Stimulated activated CD8-positive, alpha-beta memory T cell treated with anti-CD3 and anti-CD28 coated beads, Interleukin-15, amount 100 ng/mL, for 48 hours (primary cell): Measurements from ENCODE around the gene ARL4A.
"Not testable (repeated sequence)": the region's sequence is repeated elsewhere in the genome, so short reads cannot be mapped to it uniquely, and the experiment has no call there.

ENCODE experiments used
- DNase-seq, 2 donors: peaks; one replicate each; pipeline ENCODE4 v3.0.0-alpha.2; 2020; ENCODE audit warnings: low read depth in 2 of 2

Gene ARL4A

GRCh38 chr7:12670000-12670729 lies 17.3 kb upstream of the ARL4A start:
- no peak for DNase-seq

GRCh38 chr7:12670743-12671520 lies 16.5 kb upstream of the ARL4A start:
- no peak for DNase-seq

- not testable (repeated sequence) for DNase-seq
These were observed 14.0 kb upstream of the ARL4A start for GRCh38 chr7:12673436-12673835.

- no peak for DNase-seq
These were observed 13.4 kb upstream of the ARL4A start for GRCh38 chr7:12674053-12674452.

- no peak for DNase-seq
These were observed 12.6 kb upstream of the ARL4A start for GRCh38 chr7:12674861-12675260.

- no peak for DNase-seq
These were observed 3.5 kb upstream of the ARL4A start for GRCh38 chr7:12683678-12684585.

GRCh38 chr7:12684733-12685132 lies 2.7 kb upstream of the ARL4A start:
- DNase-seq: no peak

- no peak for DNase-seq
These were observed 1.9 kb upstream of the ARL4A start for GRCh38 chr7:12685550-12685949.

- DNase-seq: peak; percentile 94 to 95
These were observed 1.1 kb upstream of the ARL4A start for GRCh38 chr7:12686234-12686890.

- no peak for DNase-seq
These were observed 312 bp downstream of the ARL4A start for GRCh38 chr7:12687718-12688171.

GRCh38 chr7:12688485-12689170 lies 1.2 kb downstream of the ARL4A start:
- DNase-seq: not testable (repeated sequence)

- no peak for DNase-seq
These were observed 2.0 kb downstream of the ARL4A start for GRCh38 chr7:12689451-12689850.

GRCh38 chr7:12690041-12690878 lies 2.8 kb downstream of the ARL4A start:
- DNase-seq: no peak

GRCh38 chr7:12691388-12691787 lies 4.0 kb downstream of the ARL4A start:
- not testable (repeated sequence) for DNase-seq

- DNase-seq: no peak
These were observed 4.6 kb downstream of the ARL4A start for GRCh38 chr7:12692035-12692434.

GRCh38 chr7:12692479-12693259 lies 5.2 kb downstream of the ARL4A start:
- no peak for DNase-seq

GRCh38 chr7:12694817-12695216 lies 7.4 kb downstream of the ARL4A start:
- DNase-seq: no peak

GRCh38 chr7:12695965-12696364 lies 8.5 kb downstream of the ARL4A start:
- DNase-seq: no peak

- DNase-seq: no peak
These were observed 11.9 kb downstream of the ARL4A start for GRCh38 chr7:12699299-12699698.
